GM19239 (cell line): ENCODE data around the gene TMEM238.
"Not testable (repeated sequence)": the region's sequence is repeated elsewhere in the genome, so short reads cannot be mapped to it uniquely, and the experiment has no call there.

ENCODE experiments used
- DNase-seq: peaks from one replicate; pipeline ENCODE4 v3.0.0; 2011; ENCODE audit warnings: low spot score; ENCODE audit not compliant: insufficient read length
- FAIRE-seq: peaks from 2 replicates; lab custom pipeline; 2011; peaks lifted over from hg19 to GRCh38; lab: Jason Lieb, UNC

Gene TMEM238

DNA sequence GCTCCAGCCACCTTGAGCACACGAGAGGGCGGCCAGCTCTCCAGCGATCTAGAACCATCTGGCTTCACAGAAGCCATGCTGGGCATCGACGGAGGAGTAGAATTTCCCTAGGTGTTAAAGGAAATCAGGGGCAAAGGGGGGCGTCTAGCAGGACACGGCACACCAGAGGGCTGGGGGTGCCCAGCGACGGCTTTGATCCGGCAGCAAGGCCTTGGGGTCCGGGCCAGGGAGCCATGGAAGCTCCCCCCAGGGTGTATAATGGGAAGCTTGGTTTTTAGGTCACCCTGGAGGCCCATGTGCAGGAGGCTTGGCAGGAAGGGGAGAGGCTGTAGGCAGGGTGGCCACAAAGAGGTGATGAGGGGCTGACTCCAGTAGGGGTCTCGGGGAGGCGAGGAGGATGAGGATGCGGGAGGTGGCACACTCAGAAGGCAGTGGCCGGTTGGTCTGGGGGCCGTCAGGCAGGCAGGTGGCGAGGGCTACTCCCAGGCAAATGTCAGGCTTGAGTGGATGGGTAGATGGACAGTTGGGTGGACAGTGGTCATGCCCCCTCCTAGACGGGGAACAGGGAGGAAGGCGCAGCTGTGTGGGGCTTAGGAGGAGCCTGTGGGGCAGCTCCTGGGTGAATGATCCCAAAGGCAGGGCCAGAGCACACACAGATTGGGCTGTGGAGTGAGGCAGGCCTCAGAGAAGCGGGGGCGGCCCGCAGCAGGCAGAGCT is 38.8 kb downstream of the TMEM238 start:
- FAIRE-seq (no peak), DNase-seq (no peak)

DNA sequence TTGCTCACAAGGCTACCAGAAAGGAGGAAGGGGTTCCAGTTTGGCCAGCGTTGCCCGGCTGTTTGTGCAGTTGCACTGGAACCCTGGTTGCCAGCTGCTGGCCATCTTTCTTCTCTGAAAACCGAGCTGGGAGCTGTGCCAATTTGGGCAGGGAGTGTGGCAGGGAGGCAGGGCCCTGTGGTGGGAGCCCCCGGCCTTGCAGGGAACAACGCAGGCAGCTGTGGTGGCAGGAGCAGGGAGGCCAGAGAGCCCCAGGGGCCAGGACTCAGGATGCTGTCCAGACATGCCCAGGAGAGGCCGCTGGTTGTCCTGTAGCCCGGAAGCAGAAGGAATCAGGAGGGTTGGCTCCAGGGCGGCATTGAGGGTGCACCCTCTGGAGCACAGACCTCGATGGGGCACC is 39.6 kb downstream of the TMEM238 start:
- no peak for FAIRE-seq
- no peak for DNase-seq

DNA sequence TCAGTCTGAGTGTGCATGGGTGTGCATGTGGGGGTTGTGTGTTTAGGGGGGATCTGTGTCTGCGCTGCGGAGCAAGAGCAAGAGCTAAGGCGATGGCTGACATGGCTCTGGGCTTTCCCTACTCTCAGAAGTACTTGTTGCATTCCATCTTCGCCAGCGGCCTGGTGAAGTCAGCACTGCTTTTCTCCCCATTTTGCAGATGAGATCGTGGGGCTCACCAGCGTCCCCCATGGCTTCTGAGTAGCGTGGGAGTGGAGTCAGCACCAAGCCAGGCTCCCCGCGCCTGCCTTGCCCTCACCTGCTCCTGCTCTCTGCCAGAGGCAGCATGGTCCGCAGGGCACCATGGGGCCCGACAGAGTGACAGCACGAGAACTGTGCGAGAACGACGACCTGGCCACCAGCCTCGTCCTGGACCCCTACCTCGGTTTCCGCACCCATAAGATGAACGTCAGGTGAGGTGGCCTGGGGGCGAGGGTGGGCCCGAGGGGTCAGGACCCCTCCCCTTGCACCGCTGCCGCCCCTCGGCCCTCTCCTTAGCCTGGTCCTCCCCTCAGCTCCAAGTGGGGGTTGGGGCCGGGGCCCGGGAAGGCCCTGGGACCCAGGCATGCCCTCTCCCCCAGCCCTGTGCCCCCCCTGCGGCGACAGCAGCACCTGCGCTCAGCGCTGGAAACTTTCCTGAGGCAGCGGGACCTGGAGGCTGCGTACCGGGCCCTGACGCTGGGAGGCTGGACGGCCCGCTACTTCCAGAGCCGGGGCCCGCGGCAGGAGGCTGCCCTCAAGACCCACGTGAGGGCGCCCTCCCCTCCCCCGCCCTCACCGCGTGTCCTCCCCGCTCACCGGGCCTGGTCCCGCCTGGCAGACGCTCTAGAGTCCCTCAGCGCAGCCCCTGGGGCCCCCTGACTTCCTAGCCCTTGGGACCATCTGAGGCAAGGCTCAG is 42.2 kb downstream of the TMEM238 start:
- FAIRE-seq (no peak), DNase-seq (no peak)

DNA sequence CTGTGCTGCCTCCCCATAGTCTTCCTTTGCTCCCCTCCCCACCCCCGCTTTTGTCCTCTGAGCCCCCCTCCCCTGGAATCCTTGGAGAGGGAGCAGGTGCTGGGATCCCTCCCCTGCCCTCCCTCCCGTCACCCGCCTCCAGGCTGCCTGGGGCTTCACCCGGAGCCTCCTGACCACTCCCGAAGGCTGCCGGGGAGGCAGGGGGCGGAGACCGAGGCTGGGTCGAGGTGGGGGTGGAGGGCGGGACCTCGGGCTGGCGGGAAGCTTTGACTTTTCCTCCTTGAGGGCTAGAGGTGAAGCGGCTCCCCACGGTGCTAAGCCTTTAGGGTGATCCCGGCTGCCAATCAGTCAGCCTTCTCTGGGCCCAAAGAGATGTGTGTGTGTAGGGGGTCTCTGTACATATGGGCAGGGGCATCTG is 42.9 kb downstream of the TMEM238 start:
- DNase-seq, result peak; percentile 97

DNA sequence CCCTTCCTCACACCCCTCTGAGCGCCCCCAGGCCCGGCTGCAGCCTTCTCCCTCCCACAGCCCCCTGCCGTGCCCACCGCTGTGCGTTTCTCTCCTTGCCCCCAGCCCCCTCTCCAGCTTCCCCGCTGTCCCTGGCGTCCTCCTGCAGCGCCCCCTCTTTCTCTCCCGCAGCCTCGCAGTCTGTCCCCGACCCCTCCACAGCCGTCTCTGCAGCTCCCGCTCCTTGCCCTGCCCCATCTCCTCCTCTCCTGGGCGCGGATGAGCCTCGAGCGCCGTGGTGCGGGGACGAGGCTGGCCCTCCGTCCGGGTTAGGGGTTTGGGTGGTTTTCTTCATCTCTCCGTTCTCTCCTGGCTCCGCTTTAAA is 43.3 kb downstream of the TMEM238 start:
- FAIRE-seq, result no peak
- DNase-seq, result no peak

More for the DNA sequence above, 42.9 kb downstream of the TMEM238 start:
- FAIRE-seq, result peak; percentile 64

DNA sequence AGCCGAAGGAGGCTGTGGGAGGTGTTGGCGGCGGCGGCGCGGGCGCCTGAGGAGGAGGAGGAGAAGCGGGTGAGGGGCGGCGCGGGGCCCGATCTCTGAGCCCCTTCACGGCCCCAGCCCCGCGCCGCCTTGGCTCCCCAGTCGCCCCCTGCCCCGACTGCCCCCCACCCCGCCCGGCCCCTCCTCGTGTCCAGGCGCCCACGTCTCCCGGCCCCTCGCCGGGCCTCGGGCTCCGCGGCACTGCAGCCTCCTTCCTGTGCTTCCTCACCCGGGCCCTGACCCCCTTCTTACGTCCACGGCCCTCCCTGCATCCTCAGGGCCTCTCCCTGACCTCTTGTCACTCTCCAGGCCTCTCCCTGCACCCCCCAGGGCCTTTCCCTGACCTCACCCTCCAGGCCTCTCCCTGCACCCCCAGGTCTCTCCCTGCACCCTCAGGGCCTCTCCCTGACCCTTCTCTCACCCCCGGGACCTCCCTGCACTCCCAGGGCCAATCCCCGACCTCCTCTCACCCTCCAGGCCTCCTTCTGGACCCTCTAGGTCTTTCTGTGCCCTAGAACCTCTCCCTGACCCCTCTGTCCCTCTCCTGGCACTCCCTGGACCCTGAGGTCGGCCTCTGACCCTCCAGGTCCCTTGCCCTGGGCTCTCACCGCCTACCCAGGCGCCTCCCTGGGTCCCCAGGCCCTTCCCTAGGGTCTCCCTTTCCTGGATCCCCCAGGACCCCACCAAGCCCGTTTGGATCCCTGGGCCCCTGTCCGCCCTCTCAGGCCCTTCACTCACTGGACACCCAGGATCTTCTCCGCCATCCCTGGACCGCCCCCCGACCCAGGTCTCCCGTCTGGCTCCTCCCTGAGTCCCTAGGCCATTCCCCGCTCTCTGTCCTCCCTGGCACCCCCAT is 44.0 kb downstream of the TMEM238 start:
- DNase-seq (no peak), FAIRE-seq (no peak)

DNA sequence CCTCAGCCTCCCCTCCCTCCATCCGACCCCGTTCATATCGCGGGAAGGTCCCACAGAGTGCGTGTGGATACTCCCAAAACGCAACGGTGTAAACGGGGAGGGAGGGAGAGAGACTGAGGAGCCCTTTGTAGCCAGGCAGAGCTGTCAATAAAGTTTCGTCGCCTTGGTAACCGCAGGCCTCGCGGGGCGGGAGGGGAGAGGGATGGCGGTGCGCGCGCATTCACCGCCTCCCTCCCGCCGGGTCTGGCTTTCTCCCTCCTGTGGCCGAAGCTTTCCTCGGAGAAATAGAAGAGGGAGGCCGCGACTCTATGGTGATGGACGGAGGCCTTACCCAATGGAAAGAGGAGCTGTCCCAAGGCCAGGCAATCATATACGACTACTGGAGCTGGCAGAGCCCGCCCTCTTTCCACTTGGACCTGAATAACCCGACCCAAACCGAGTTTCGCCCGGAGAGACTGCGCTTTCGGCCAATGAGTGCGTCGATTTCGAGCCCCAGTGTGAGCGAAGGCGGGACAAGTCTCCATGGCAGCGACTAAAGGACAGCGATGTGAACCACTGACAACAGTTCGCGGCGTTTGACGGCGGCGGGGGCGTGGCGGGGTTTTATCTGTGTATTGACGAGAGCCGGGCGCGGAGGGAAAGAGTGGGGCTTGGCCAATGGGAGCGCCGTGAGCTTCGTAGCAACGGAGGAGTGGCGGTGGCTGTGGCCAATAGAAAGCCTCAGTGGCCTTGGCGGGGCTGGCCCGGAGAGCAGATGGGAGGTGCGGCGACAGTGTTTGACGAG is 44.8 kb downstream of the TMEM238 start, which contains the start of gene KMT5C:
Gene KMT5C (plus strand): TSS at position 772 of the 784 bp plus-strand sequence. CDS start 2,061 bp downstream, outside the sequence.
- DNase-seq (peak; percentile 98), FAIRE-seq (peak; percentile 100)

DNA sequence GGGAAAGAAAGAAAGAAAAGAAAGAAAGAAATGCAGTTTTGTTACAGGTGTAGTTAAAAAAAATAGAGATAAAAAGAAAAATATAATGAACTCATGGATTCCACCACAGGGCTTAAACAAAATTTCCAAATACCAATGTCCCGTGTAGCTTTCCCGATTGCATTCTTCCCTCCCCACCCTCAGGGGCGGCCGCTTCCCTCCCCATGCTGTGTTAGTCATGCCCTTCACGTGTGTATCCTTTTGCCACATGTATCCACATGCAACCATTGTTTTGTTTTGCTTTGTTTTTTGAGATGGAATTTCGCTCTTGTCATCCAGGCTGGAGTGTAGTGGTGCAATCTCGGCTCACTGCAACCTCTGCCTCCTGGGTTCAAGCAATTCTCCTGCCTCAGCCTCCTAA is 48.0 kb downstream of the TMEM238 start:
- DNase-seq (no peak), FAIRE-seq (no peak)

DNA sequence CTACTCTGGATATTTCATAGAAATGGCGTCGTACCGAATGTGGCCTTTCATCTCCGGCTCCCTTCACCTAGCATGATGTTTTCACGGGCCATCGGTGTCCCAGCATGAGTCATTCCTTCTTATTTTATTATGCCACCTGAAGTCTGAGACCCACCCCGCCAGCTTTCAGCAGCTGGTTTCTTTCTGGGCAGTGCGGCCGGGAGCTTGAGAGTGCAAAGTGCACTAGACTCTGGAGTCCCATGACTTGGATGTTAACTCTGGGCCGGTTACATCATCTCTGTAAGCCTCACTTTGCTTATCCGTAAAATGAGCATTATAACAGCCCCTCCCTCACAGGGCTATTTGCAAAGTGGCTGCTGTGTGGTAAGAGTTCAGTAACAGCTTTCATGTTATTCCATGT is 50.2 kb downstream of the TMEM238 start:
- DNase-seq (no peak), FAIRE-seq (no peak)

DNA sequence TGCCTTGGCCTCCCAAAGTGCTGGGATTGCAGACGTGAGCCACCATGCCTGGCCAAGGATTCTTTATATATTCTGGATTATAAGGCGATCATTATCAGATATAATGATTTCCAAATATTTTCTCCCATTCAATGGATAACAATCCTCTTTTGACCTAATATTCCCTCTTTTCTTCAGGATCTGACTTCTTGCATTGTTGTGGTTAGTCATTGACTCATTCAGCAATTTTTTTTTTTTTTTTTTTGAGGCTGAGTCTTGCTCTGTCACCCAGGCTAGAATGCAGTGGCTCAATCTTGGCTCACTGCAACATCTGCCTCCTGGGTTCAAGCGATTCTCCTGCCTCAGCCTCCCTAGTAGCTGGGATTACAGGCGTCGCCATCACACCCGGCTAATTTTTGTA is 54.3 kb downstream of the TMEM238 start:
- DNase-seq, FAIRE-seq: not testable (repeated sequence)
